ENCODE results near the gene TM9SF1. TPM values are rescaled to one million over a fixed set of nuclear protein-coding genes. Genes with fewer than 3 reads are reported as not detected.

The TM9SF1 gene
- total and polyA plus RNA-seq, 4 donors = 32.7 to 71.9 (median 52.0) TPM

DNA sequence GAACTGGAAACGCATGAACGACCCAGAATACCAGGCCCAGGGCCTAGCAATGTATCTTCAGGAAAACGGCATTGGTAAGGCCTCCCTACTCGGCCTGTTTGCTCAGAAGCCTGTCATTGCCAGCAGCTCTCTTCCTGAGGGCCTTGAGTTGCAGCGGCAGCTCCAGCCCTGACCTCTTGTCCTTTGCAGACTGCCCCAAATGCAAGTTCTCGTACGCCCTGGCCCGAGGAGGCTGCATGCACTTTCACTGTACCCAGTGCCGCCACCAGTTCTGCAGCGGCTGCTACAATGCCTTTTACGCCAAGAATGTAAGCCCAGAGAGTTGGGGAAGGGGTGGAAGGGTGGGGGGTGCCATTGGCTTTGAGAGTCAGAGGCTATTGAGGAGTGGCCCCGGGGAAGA, 37.9 kb downstream of the TM9SF1 start:
- TF ChIP-seq CTCF (IDR thresholded peaks at IDR 0.05; ENCODE audit: control extremely low read depth, extremely low read depth) = no peak
- H3K27me3 ChIP-seq (ENCODE audit: control insufficient read depth in 3 of 3, insufficient read depth in 3 of 3, low read length in 2 of 3) = no peaks in the 10 kb centered on the region
- no peak overlapping the region for H3K27ac ChIP-seq (ENCODE audit: low read depth in 1 of 2, low read length in 1 of 2)
- peaks cover 21 to 36% (median 29%) of the 10 kb centered on the region in 4 donors for H3K36me3 ChIP-seq (ENCODE audit: control insufficient read depth in 4 of 4, insufficient read depth in 4 of 4, low read length in 4 of 4)
- WGBS, 2 donors = 94 to 95% methylated on average over 12 of the region's 12 CpGs
- no peak overlapping the region for H3K9ac ChIP-seq (ENCODE audit: insufficient read depth in 1 of 2, low read length in 2 of 2)
- no peak overlapping the region for H3K4me3 ChIP-seq
- peaks cover 0 to 15% (median 6%) of the 10 kb centered on the region in 5 donors for H3K4me1 ChIP-seq (ENCODE audit: control insufficient read depth in 5 of 5, insufficient read depth in 5 of 5, low read length in 5 of 5)
- DNase-seq (no peak), ATAC-seq (ENCODE audit: insufficient read depth, low FRiP score) (no peak)
- H3K9me3 ChIP-seq (ENCODE audit: control insufficient read depth in 4 of 4, insufficient read depth in 3 of 4, low read length in 3 of 4) = no peaks in the 10 kb centered on the region

DNA sequence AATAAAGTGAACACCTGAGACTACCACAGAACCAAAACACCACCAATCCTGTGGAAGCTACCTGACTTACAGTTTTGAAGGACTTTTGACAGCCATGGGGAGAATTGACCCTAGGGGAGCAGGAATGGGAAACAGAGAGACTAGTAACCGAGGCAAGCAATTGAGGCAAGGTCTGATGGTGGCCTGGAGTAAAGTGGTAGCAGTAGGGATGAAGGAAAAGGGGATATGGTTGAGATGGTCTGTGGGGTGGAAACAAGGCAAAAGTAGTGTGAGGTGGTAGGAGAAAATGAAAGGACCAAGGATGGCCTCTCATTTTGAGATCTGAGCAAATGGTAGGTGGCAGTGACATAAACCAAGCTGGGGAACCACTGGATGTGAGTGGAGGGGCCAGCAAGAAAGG, 38.4 kb downstream of the TM9SF1 start:
- TF ChIP-seq CTCF (IDR thresholded peaks at IDR 0.05; ENCODE audit: control extremely low read depth, extremely low read depth) = no peak
- Histone ChIP-seq H3K27me3 (ENCODE audit: control insufficient read depth in 3 of 3, insufficient read depth in 3 of 3, low read length in 2 of 3) (no peaks in the 10 kb centered on the region), H3K36me3 (ENCODE audit: control insufficient read depth in 4 of 4, insufficient read depth in 4 of 4, low read length in 4 of 4) (peaks cover 24 to 38% (median 30%) of the 10 kb centered on the region in 4 donors)

DNA sequence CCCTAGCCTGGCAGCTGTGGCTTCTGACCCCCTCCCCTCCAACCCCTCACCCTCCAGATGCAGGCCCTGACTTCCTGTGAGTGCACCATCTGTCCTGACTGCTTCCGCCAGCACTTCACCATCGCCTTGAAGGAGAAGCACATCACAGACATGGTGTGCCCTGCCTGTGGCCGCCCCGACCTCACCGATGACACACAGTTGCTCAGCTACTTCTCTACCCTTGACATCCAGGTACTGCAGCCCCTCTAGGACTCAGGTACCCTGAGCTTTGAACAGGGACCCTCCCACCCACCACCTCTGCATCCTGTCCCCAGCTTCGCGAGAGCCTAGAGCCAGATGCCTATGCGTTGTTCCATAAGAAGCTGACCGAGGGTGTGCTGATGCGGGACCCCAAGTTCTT, 40.1 kb downstream of the TM9SF1 start:
- ATAC-seq (ENCODE audit: insufficient read depth, low FRiP score) (no peak), DNase-seq (no peak)
- 95 to 98% methylated on average over 10 of the region's 10 CpGs for WGBS, 2 donors
- peak overlapping the region in 1 of 2 donors; percentile 8 for H3K27ac ChIP-seq (ENCODE audit: low read depth in 1 of 2, low read length in 1 of 2)
- H3K4me3 ChIP-seq = no peak overlapping the region
- peaks cover 0 to 2% (median 0%) of the 10 kb centered on the region in 5 donors for H3K4me1 ChIP-seq (ENCODE audit: control insufficient read depth in 5 of 5, insufficient read depth in 5 of 5, low read length in 5 of 5)
- no peaks in the 10 kb centered on the region for H3K9me3 ChIP-seq (ENCODE audit: control insufficient read depth in 4 of 4, insufficient read depth in 3 of 4, low read length in 3 of 4)
- no peak for TF ChIP-seq CTCF (IDR thresholded peaks at IDR 0.05; ENCODE audit: control extremely low read depth, extremely low read depth)
- no peak overlapping the region for H3K9ac ChIP-seq (ENCODE audit: insufficient read depth in 1 of 2, low read length in 2 of 2)
- H3K27me3 ChIP-seq (ENCODE audit: control insufficient read depth in 3 of 3, insufficient read depth in 3 of 3, low read length in 2 of 3) = no peaks in the 10 kb centered on the region
- H3K36me3 ChIP-seq (ENCODE audit: control insufficient read depth in 4 of 4, insufficient read depth in 4 of 4, low read length in 4 of 4) = peaks cover 31 to 54% (median 42%) of the 10 kb centered on the region in 4 donors

More for the DNA sequence above, 38.4 kb downstream of the TM9SF1 start:
- H3K27ac ChIP-seq (ENCODE audit: low read depth in 1 of 2, low read length in 1 of 2) = no peak overlapping the region
- H3K4me1 ChIP-seq (ENCODE audit: control insufficient read depth in 5 of 5, insufficient read depth in 5 of 5, low read length in 5 of 5) = peaks cover 0 to 11% (median 2%) of the 10 kb centered on the region in 5 donors
- H3K9ac ChIP-seq (ENCODE audit: insufficient read depth in 1 of 2, low read length in 2 of 2) = no peak overlapping the region
- no peaks in the 10 kb centered on the region for H3K9me3 ChIP-seq (ENCODE audit: control insufficient read depth in 4 of 4, insufficient read depth in 3 of 4, low read length in 3 of 4)
- 93 to 94% methylated on average over 1 of the region's 1 CpG for WGBS, 2 donors
- no peak for ATAC-seq (ENCODE audit: insufficient read depth, low FRiP score)
- no peak for DNase-seq
- no peak overlapping the region for H3K4me3 ChIP-seq

Measured in lung (tissue), 12 donors.